MM.1S (cell line): ENCODE results near the gene MROH2A.

Source experiments
- CTCF ChIP-seq: fragments of 300-600 bp; sonication (generic); IDR thresholded peaks from 2 replicates; pipeline ENCODE4 v1.5.1; 2016; ENCODE audit warnings: antibody characterized with exemption, low read length, mixed read lengths
- EZH2 ChIP-seq: fragments of 300-600 bp; sonication (generic); optimal IDR thresholded peaks from 2 replicates; pipeline ENCODE3; 2017; ENCODE audit warnings: low read depth, mild to moderate bottlenecking, antibody characterized with exemption, low read length, mixed read lengths

GRCh38 chr2:233802132-233802815 is 24.1 kb downstream of the MROH2A start:
- TF ChIP-seq CTCF, result no peak
- TF ChIP-seq EZH2, result no peak
